ENCODE results near the gene CD19.

The CD19 gene

GRCh38 chr16:28898942-28899341 lies 32.8 kb upstream of the CD19 start:
- Histone ChIP-seq H3K4me1 (ENCODE audit: control insufficient read depth, insufficient read depth, low read length) (no peaks in the 10 kb centered on the region), H3K27me3 (ENCODE audit: control insufficient read depth, insufficient read depth, low read length) (no peaks in the 10 kb centered on the region), H3K9ac (ENCODE audit: low read depth, low read length) (no peak overlapping the region), H3K9me3 (replicated peaks; ENCODE audit: low read length) (no peaks in the 10 kb centered on the region), H3K4me3 (ENCODE audit: low read length) (no peak overlapping the region), H3K36me3 (ENCODE audit: insufficient read depth, low read length) (no peaks in the 10 kb centered on the region), H3K4me2 (ENCODE audit: low read length) (no peak overlapping the region)

DNA sequence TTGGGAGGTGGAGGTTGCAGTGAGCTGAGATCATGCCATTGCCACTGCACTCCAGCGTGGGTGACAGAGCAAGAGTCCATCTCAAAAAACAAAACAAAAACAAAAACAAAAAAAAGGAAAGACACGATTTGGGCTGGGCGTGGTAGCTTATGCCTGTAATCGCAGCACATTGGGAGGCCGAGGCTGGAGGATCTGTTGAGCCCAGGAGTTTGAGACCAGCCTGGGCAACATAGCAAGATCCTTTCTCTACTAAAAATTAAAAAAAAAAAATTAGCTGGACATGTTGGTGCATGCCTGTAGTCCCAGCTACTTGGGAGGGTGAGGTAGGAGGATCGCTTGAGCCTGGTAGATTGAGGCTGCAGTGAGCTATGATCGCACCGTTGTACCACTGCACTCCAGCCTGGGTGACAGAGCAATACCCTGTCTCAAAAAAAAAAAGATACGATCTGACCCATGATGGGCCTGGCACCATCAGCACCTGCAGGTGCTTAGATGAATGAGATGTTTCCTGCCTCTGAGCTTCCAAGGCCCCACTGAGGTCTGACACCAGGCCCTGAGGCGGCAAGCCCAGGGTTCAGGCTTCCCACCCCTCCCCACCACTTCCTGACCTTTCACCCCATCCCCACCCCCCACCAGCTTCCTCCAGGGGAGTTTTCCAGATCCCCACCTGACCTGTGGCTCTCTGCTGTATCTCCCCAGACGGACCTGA lies 31.7 kb upstream of the CD19 start:
- no peaks in the 10 kb centered on the region for H3K36me3 ChIP-seq (ENCODE audit: insufficient read depth, low read length)
- H3K4me1 ChIP-seq (ENCODE audit: control insufficient read depth, insufficient read depth, low read length): no peaks in the 10 kb centered on the region
- no peak overlapping the region for H3K4me2 ChIP-seq (ENCODE audit: low read length)
- no peak overlapping the region for H3K9ac ChIP-seq (ENCODE audit: low read depth, low read length)
- no peak overlapping the region for H3K4me3 ChIP-seq (ENCODE audit: low read length)
- H3K9me3 ChIP-seq (replicated peaks; ENCODE audit: low read length): no peaks in the 10 kb centered on the region
- no peaks in the 10 kb centered on the region for H3K27me3 ChIP-seq (ENCODE audit: control insufficient read depth, insufficient read depth, low read length)

- no peaks in the 10 kb centered on the region for H3K9me3 ChIP-seq (replicated peaks; ENCODE audit: low read length)
- no peaks in the 10 kb centered on the region for H3K27me3 ChIP-seq (ENCODE audit: control insufficient read depth, insufficient read depth, low read length)
- no peak overlapping the region for H3K4me2 ChIP-seq (ENCODE audit: low read length)
- no peaks in the 10 kb centered on the region for H3K36me3 ChIP-seq (ENCODE audit: insufficient read depth, low read length)
- H3K4me3 ChIP-seq (ENCODE audit: low read length): no peak overlapping the region
- H3K9ac ChIP-seq (ENCODE audit: low read depth, low read length): no peak overlapping the region
- H3K4me1 ChIP-seq (ENCODE audit: control insufficient read depth, insufficient read depth, low read length): no peaks in the 10 kb centered on the region
These were observed 31.2 kb upstream of the CD19 start for GRCh38 chr16:28900601-28901000.

- H3K36me3 ChIP-seq (ENCODE audit: insufficient read depth, low read length): no peaks in the 10 kb centered on the region
- no peaks in the 10 kb centered on the region for H3K4me1 ChIP-seq (ENCODE audit: control insufficient read depth, insufficient read depth, low read length)
- no peaks in the 10 kb centered on the region for H3K27me3 ChIP-seq (ENCODE audit: control insufficient read depth, insufficient read depth, low read length)
- no peak overlapping the region for H3K4me2 ChIP-seq (ENCODE audit: low read length)
- no peaks in the 10 kb centered on the region for H3K9me3 ChIP-seq (replicated peaks; ENCODE audit: low read length)
- H3K4me3 ChIP-seq (ENCODE audit: low read length): no peak overlapping the region
- H3K9ac ChIP-seq (ENCODE audit: low read depth, low read length): no peak overlapping the region
These were observed 29.9 kb upstream of the CD19 start for GRCh38 chr16:28901862-28902261.

DNA sequence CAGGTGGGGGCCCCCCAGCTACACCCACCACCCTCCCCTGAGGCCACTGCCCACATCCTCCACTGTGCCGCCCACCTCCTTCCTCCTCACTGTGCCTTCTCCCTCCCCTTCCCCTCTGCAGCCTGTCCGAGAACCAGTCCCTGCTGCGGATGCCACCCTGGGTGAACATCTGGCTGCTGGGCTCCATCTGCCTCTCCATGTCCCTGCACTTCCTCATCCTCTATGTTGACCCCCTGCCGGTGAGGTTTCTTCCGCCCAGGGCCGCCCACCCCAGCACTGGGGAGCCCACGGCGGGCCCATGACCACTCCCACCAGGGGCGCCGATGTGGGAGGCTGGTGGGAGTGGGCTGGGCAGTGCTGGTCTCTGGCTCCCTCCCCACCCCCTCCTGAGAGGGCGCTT lies 28.9 kb upstream of the CD19 start:
- no peaks in the 10 kb centered on the region for H3K36me3 ChIP-seq (ENCODE audit: insufficient read depth, low read length)
- no peaks in the 10 kb centered on the region for H3K27me3 ChIP-seq (ENCODE audit: control insufficient read depth, insufficient read depth, low read length)
- H3K4me3 ChIP-seq (ENCODE audit: low read length): no peak overlapping the region
- H3K9me3 ChIP-seq (replicated peaks; ENCODE audit: low read length): no peaks in the 10 kb centered on the region
- no peaks in the 10 kb centered on the region for H3K4me1 ChIP-seq (ENCODE audit: control insufficient read depth, insufficient read depth, low read length)
- H3K9ac ChIP-seq (ENCODE audit: low read depth, low read length): no peak overlapping the region
- no peak overlapping the region for H3K4me2 ChIP-seq (ENCODE audit: low read length)

DNA sequence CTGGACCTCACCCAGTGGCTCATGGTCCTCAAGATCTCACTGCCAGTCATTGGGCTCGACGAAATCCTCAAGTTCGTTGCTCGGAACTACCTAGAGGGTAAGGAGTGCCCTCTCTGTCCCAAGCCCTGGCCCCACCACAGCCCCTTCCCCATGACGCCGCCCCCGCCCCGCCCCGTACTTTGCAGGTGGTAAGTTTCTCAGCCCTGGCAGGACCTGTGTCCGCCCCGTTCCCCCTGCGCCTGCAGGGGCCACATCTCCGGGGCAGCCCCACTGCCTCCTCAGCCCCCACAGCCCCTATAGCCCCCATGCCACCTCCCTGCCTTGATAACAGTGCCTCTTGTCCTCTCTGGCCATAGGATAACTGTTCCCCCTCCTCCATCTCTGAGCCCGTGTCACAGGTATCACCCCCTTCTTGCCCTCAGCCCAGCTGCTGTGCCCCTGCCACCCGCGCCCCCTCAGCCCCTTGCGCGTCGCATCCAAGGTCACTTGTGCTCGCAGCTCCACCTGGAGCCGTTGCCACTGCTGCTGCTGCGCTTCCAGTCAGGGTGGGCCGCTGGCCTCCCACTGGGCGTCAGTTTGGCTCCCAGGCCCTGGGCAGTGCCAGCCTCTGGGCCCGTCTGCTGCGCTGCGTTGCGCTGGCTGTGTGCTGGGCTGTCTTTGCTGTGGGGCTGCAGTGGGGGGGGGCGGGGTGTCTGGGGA lies 28.3 kb upstream of the CD19 start:
- Histone ChIP-seq H3K36me3 (ENCODE audit: insufficient read depth, low read length) (peaks cover 6% of the 10 kb centered on the region), H3K27me3 (ENCODE audit: control insufficient read depth, insufficient read depth, low read length) (no peaks in the 10 kb centered on the region), H3K9me3 (replicated peaks; ENCODE audit: low read length) (no peaks in the 10 kb centered on the region), H3K4me2 (ENCODE audit: low read length) (no peak overlapping the region), H3K4me3 (ENCODE audit: low read length) (no peak overlapping the region), H3K4me1 (ENCODE audit: control insufficient read depth, insufficient read depth, low read length) (no peaks in the 10 kb centered on the region), H3K9ac (ENCODE audit: low read depth, low read length) (no peak overlapping the region)

- Histone ChIP-seq H3K9me3 (replicated peaks; ENCODE audit: low read length) (no peaks in the 10 kb centered on the region), H3K27me3 (ENCODE audit: control insufficient read depth, insufficient read depth, low read length) (no peaks in the 10 kb centered on the region), H3K9ac (ENCODE audit: low read depth, low read length) (no peak overlapping the region), H3K4me2 (ENCODE audit: low read length) (no peak overlapping the region), H3K4me3 (ENCODE audit: low read length) (no peak overlapping the region), H3K4me1 (ENCODE audit: control insufficient read depth, insufficient read depth, low read length) (no peaks in the 10 kb centered on the region), H3K36me3 (ENCODE audit: insufficient read depth, low read length) (peaks cover 8% of the 10 kb centered on the region)
These were observed 27.4 kb upstream of the CD19 start for GRCh38 chr16:28904363-28904762.

DNA sequence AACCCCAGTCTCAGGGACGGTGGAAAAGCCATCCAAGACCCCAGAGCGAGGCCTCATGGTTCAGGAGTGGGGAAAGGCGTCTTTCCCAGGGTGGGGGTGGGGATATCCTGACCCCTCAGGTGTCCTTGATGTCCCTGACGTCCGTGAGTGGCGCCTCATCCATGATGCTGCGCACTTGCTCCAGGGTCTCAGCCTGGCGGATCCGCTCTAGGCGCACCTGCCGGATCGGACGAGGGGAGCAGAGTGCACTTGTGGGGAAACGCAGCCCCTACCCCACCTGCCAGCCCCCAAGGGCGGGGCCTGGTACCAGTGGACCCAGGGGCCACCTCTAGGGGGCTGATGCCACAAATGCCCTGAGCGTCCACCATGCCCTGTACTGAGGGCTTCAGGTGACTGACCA lies 26.9 kb upstream of the CD19 start:
- no peak overlapping the region for H3K9ac ChIP-seq (ENCODE audit: low read depth, low read length)
- H3K4me3 ChIP-seq (ENCODE audit: low read length): no peak overlapping the region
- no peaks in the 10 kb centered on the region for H3K4me1 ChIP-seq (ENCODE audit: control insufficient read depth, insufficient read depth, low read length)
- no peak overlapping the region for H3K4me2 ChIP-seq (ENCODE audit: low read length)
- H3K9me3 ChIP-seq (replicated peaks; ENCODE audit: low read length): no peaks in the 10 kb centered on the region
- H3K36me3 ChIP-seq (ENCODE audit: insufficient read depth, low read length): peaks cover 8% of the 10 kb centered on the region
- no peaks in the 10 kb centered on the region for H3K27me3 ChIP-seq (ENCODE audit: control insufficient read depth, insufficient read depth, low read length)

DNA sequence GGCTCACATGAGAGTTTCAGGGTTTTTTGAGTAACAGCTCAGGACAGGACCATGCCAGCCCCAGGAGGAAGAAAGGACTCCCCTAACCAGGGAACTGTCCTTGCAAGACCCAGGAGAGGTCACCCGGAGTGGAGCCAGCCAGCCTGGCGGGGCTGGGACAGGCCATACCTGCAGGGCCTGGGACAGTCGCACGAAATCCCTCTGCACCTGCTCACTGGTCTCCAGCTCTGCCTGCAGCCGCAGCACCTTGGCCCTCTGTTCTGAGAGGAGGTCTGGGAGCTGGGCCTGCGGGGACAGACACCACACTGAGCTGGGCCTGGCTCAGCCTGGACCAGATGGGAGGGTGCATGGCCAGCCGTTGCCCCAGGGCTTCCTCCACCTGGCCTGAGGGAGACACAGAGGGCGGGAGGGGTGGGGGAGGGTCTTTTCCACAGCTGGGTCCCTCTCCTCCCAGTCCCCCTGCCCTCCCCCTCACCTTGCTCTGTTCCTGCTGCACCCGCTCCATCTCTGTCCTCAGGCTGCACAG lies 26.5 kb upstream of the CD19 start:
- Histone ChIP-seq H3K36me3 (ENCODE audit: insufficient read depth, low read length) (peaks cover 9% of the 10 kb centered on the region), H3K27me3 (ENCODE audit: control insufficient read depth, insufficient read depth, low read length) (no peaks in the 10 kb centered on the region)

GRCh38 chr16:28905800-28906372 lies 25.9 kb upstream of the CD19 start:
- H3K9me3 ChIP-seq (replicated peaks; ENCODE audit: low read length): no peaks in the 10 kb centered on the region
- peaks cover 13% of the 10 kb centered on the region for H3K36me3 ChIP-seq (ENCODE audit: insufficient read depth, low read length)
- H3K27me3 ChIP-seq (ENCODE audit: control insufficient read depth, insufficient read depth, low read length): no peaks in the 10 kb centered on the region
- no peak overlapping the region for H3K4me3 ChIP-seq (ENCODE audit: low read length)
- H3K4me1 ChIP-seq (ENCODE audit: control insufficient read depth, insufficient read depth, low read length): no peaks in the 10 kb centered on the region
- no peak overlapping the region for H3K4me2 ChIP-seq (ENCODE audit: low read length)
- H3K9ac ChIP-seq (ENCODE audit: low read depth, low read length): no peak overlapping the region

More for the DNA sequence above, 26.5 kb upstream of the CD19 start:
- Histone ChIP-seq H3K4me1 (ENCODE audit: control insufficient read depth, insufficient read depth, low read length) (no peaks in the 10 kb centered on the region), H3K9ac (ENCODE audit: low read depth, low read length) (no peak overlapping the region), H3K4me2 (ENCODE audit: low read length) (no peak overlapping the region), H3K4me3 (ENCODE audit: low read length) (no peak overlapping the region), H3K9me3 (replicated peaks; ENCODE audit: low read length) (no peaks in the 10 kb centered on the region)

GRCh38 chr16:28910086-28911031 lies 21.4 kb upstream of the CD19 start:
- Histone ChIP-seq H3K4me3 (ENCODE audit: low read length) (no peak overlapping the region), H3K9ac (ENCODE audit: low read depth, low read length) (no peak overlapping the region), H3K4me2 (ENCODE audit: low read length) (no peak overlapping the region), H3K4me1 (ENCODE audit: control insufficient read depth, insufficient read depth, low read length) (no peaks in the 10 kb centered on the region), H3K36me3 (ENCODE audit: insufficient read depth, low read length) (peaks cover 30% of the 10 kb centered on the region), H3K27me3 (ENCODE audit: control insufficient read depth, insufficient read depth, low read length) (no peaks in the 10 kb centered on the region), H3K9me3 (replicated peaks; ENCODE audit: low read length) (no peaks in the 10 kb centered on the region)

All from skeletal muscle satellite cell (primary cell).